Adrenal gland (tissue), 12 donors: ENCODE measurements around the gene GFRA1. TPM values are rescaled to one million over a fixed set of nuclear protein-coding genes. Genes with fewer than 3 reads are reported as not detected.

Experiments used
- DNase-seq, 7 donors: peaks; one replicate each; pipeline ENCODE4 v3.0.0-alpha.2; 2019 to 2020
- H3K27ac ChIP-seq, 5 donors: fragments of 200-600 bp; sonication (generic) in 4 of 5; 1 replicate in 3 of 5; 2 replicates in 2 of 5; pipeline versions ENCODE4 v1.5.1 to v1.8.0; 2016 to 2020; ENCODE audit warnings: mild to moderate bottlenecking in 1 of 5
- H3K27me3 ChIP-seq: fragments of 200-600 bp; 2 replicates; pipeline ENCODE4 v1.8.0; 2021
- H3K36me3 ChIP-seq, 2 donors: fragments of 200-600 bp; replicated peaks in 1 of 2; 1 replicate in 1 of 2; 2 replicates in 1 of 2; pipeline versions ENCODE4 v1.5.1 to v1.8.0; 2018 to 2022
- H3K4me1 ChIP-seq, 2 donors: fragments of 200-600 bp; replicated peaks in 1 of 2; 1 replicate in 1 of 2; 2 replicates in 1 of 2; pipeline versions ENCODE4 v1.5.1 to v1.8.0; 2018 to 2021
- H3K4me3 ChIP-seq, 4 donors: fragments of 200-600 bp; sonication (generic) in 3 of 4; one replicate each; pipeline ENCODE4 v1.5.1; 2016 to 2018
- H3K9me3 ChIP-seq, 3 donors: fragments of 200-600 bp; sonication (generic) in 1 of 3; replicated peaks in 1 of 3; 1 replicate in 2 of 3; 2 replicates in 1 of 3; pipeline versions ENCODE4 v1.5.1 to v1.8.0; 2016 to 2021
- POLR2A ChIP-seq, 2 donors: fragments of 450-650 bp; IDR thresholded peaks; one replicate each; pipeline ENCODE4 v1.6.1; 2017; ENCODE audit warnings: antibody characterized with exemption in 2 of 2, mild to moderate bottlenecking in 2 of 2, moderate library complexity in 1 of 2
- WGBS, 4 donors: extraction: QIAGEN DNeasy Blood & Tissue Kit in 2 of 4; methylation state at CpG; one replicate each; pipeline versions ENCODE4 v1.1.5 to v1.1.7; 2013 to 2017; 5-methylcytosine and 5-hydroxymethylcytosine counted together
- intact Hi-C, 2 donors: fragments of 100-400 bp; cut with DNase I; formaldehyde crosslinking; loops; one replicate each; pipeline versions ENCODE4 v1.14.1 to v1.15.0; 2022 to 2023
- polyA plus RNA-seq, 3 donors: library from polyadenylated mRNA; stranded (reverse); fragments of 200-250 nt in 2 of 3; fragments of 350-450 nt in 1 of 3; fragmentation: Illumina TruSeq in 1 of 3; extraction: RNeasy Lipid Tissue Mini Kit (QIAGEN cat#74804) in 1 of 3; gene quantifications; one replicate each; pipeline ENCODE4 v1.2.3, GENCODE V29; 2013 to 2014
- total RNA-seq, 9 donors: library from RNA; depleted of rRNA in 4 of 9; stranded (reverse); fragments of >200 nt in 4 of 9; fragments of 120-200 nt in 1 of 9; fragmentation: NEBNext Ultra II Directional in 1 of 9; extraction: Animal tissue kit (Norgen Biotek cat#: 25700) in 1 of 9; gene quantifications; one replicate each; pipeline versions ENCODE4 v1.1.0 to v1.2.4, GENCODE V29; 2013 to 2023
- TF ChIP-seq, protein P1 (sequence below), 6 experiments: fragments of 450-650 bp in 4 of 6; fragments of 200-600 bp in 2 of 6; sonication (generic) in 1 of 6; IDR thresholded peaks; 1 replicate in 5 of 6; 2 replicates in 1 of 6; pipeline versions ENCODE4 v1.5.1 to v1.8.0; 2016 to 2021; ENCODE audit warnings: antibody characterized with exemption in 6 of 6, mild to moderate bottlenecking in 2 of 6, moderate library complexity in 1 of 6
- donor health status: healthy with polysubstance abuse.
- donor health status: Bipolar disorder and iron deficiency.
- donor health status: DM: yes; HTN: yes; CAD: no.
- donor health status: DM: no; HTN: no; CAD: no.
- donor health status: DM: no; HTN: no; CAD: no.
- donor health status: DM: yes; HTN: yes; CAD: no.

Gene GFRA1
- total and polyA plus RNA-seq, 12 donors = 0.61 to 12.9 (median 2.6) TPM

DNA sequence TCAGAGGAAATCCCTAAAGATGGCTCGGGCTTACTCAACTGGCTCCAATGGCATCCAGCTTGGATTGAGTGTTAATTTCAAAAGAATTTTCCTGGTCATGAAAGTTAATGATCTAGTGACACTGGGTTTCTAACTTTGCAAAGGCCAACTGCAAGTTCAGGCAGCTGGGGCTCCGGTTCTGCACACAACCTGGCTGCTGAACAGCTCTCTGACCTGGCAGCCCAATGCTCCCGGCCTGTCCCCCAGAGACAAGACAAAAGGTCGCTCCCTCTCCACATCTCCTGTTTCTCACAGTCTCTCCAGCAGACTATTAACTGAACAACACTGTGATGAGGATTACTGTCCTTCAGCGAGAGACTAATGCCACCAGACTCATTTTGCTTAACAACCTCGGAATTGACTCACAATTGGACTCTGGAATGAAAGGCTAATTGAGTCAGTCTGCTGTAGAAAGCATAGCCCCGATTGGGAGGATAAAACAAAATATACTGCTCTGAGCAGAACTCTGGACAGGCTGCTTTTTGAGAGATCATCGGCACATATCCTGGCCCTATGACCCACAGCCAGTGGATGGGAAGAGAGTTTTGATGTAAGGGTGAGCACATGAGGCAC is 174.5 kb downstream of the GFRA1 start:
- DNase-seq = no peak
- H3K9me3 ChIP-seq = no peaks in the 10 kb centered on the region
- intact Hi-C loops = no loop called here
- WGBS, 4 donors = 72 to 77% (median 75%) methylated on average over 8 of the region's 8 CpGs
- no peaks in the 10 kb centered on the region for H3K36me3 ChIP-seq
- TF ChIP-seq, protein P1, sequence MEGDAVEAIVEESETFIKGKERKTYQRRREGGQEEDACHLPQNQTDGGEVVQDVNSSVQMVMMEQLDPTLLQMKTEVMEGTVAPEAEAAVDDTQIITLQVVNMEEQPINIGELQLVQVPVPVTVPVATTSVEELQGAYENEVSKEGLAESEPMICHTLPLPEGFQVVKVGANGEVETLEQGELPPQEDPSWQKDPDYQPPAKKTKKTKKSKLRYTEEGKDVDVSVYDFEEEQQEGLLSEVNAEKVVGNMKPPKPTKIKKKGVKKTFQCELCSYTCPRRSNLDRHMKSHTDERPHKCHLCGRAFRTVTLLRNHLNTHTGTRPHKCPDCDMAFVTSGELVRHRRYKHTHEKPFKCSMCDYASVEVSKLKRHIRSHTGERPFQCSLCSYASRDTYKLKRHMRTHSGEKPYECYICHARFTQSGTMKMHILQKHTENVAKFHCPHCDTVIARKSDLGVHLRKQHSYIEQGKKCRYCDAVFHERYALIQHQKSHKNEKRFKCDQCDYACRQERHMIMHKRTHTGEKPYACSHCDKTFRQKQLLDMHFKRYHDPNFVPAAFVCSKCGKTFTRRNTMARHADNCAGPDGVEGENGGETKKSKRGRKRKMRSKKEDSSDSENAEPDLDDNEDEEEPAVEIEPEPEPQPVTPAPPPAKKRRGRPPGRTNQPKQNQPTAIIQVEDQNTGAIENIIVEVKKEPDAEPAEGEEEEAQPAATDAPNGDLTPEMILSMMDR (IDR thresholded peaks at IDR 0.05) = no peak
- TF ChIP-seq POLR2A (IDR thresholded peaks at IDR 0.05) = no peak
- no peaks in the 10 kb centered on the region for H3K27me3 ChIP-seq
- H3K4me3 ChIP-seq = no peak overlapping the region
- no peaks in the 10 kb centered on the region for H3K4me1 ChIP-seq
- H3K27ac ChIP-seq = no peak overlapping the region

DNA sequence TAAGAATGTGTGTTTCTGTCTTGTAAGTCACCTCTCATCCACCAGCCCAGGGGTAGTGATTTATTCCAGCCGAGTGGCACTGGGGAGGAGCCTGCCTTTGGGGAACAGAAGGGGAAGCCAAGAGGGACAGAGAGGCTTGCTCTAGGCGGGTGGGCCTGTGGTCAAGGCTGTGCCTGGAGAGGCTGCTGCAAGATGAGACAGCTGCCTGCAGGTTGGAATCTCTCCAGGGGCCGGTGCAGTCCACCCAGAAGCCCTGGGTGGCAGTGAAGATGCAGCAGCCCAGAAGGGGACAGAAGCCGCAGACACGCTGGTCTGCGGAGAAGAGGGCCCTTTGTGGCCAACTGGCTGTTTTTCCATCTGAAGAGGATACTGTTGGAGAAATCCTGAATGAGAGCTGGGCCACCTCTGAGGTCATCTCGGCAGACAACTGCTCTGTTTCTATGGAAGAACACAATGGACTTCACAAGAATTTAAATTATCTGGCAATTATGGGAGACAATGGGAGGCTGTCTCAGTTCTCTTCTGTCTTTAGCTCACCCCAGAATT is 175.7 kb downstream of the GFRA1 start:
- Histone ChIP-seq H3K36me3 (no peaks in the 10 kb centered on the region), H3K4me3 (no peak overlapping the region), H3K4me1 (no peaks in the 10 kb centered on the region), H3K27ac (no peak overlapping the region), H3K27me3 (no peaks in the 10 kb centered on the region), H3K9me3 (no peaks in the 10 kb centered on the region)
- DNase-seq = no peak
- no peak for TF ChIP-seq POLR2A (IDR thresholded peaks at IDR 0.05)
- TF ChIP-seq, protein P1 (IDR thresholded peaks at IDR 0.05) = no peak
- intact Hi-C loops = no loop called here
- WGBS, 4 donors = 73 to 78% (median 75%) methylated on average over 2 to 7 of the region's 7 CpGs

GRCh38 chr10:116096526-116096925 is 176.5 kb downstream of the GFRA1 start:
- no peaks in the 10 kb centered on the region for H3K9me3 ChIP-seq
- 66 to 72% (median 68%) methylated on average over 13 of the region's 13 CpGs for WGBS, 4 donors

DNA sequence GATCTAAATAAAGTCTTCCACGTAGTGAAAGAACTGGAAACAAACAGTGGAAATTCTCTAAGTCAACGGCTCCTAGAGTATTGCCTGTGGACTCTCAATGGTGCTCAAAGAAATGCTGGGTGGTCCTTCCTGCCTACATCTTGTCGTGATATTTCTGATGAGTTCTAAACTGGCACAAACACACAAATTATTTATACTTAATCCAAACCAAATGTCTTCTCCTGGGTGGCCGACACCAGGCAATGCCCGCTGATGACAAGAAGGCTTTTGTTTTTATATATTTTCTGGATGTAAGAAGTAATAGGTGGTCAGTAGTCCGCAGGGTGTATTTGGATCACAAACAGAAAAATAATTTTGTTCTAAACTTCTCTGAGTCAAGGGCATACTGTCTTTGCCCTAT is 178.7 kb downstream of the GFRA1 start:
- no peaks in the 10 kb centered on the region for H3K36me3 ChIP-seq
- H3K4me1 ChIP-seq = no peaks in the 10 kb centered on the region
- TF ChIP-seq, protein P1 (IDR thresholded peaks at IDR 0.05) = no peak
- TF ChIP-seq POLR2A (IDR thresholded peaks at IDR 0.05) = no peak
- no peak overlapping the region for H3K27ac ChIP-seq
- no peaks in the 10 kb centered on the region for H3K27me3 ChIP-seq
- 77 to 87% (median 84%) methylated on average over 6 of the region's 6 CpGs for whole genome bisulfite sequencing, 4 donors
- DNase-seq = no peak
- intact Hi-C loops = no loop called here
- H3K9me3 ChIP-seq = no peaks in the 10 kb centered on the region
- H3K4me3 ChIP-seq = no peak overlapping the region

More at GRCh38 chr10:116096526-116096925, 176.5 kb downstream of the GFRA1 start:
- TF ChIP-seq POLR2A (IDR thresholded peaks at IDR 0.05) = no peak
- TF ChIP-seq, protein P1 (IDR thresholded peaks at IDR 0.05) = no peak
- H3K36me3 ChIP-seq = no peaks in the 10 kb centered on the region
- H3K4me3 ChIP-seq = no peak overlapping the region
- intact Hi-C loops = no loop called here
- no peaks in the 10 kb centered on the region for H3K27me3 ChIP-seq
- H3K4me1 ChIP-seq = no peaks in the 10 kb centered on the region
- H3K27ac ChIP-seq = no peak overlapping the region
- no peak for DNase-seq
